Measurements from ENCODE around the gene PRPS1.
"Not testable (repeated sequence)": the region's sequence is repeated elsewhere in the genome, so short reads cannot be mapped to it uniquely, and the experiment has no call there.

PRPS1 gene

GRCh38 chrX:107675823-107676555 is 47.7 kb downstream of the PRPS1 start:
- DNase-seq, result no peak

DNA sequence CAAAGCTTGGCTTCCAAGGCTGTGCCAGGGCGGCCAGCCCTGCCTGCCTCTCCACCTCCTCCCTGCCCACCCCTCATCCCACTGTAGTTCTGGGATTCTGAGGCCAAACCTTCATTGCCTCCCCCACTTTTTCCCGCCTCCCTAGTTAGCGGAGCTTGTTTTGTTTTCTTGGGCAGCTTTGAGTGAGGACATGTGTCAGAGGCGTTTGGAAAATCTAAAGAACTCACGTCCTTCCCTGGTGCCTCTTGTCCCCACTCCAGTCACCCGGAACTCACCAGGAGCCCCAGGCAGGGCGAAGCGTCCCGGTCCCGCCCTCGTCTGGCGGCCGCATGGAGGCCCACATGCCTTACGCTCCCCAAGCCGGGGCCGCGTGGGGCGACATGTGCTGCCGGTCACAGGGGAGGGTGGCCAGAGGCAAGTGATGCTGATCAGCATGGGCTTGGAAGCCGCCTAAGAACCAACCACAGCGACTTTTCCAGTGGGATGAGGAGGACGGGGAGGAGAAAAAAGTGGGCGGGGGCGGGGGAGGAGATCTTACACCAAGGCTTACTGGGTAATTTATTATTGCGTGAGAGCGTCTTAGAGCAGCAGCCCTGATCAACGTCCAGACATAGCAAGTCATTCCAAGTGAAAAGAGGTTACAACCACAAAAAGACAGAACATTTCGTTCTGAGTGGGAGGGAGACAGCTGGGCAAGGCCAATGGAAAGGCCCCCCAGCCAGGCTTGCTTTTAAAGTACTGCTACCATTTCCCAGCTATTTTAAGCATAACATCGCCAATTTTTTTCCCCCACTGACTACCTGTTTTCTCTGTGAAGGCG is 48.5 kb downstream of the PRPS1 start:
- DNase-seq, result peak; percentile 40 to 46

DNA sequence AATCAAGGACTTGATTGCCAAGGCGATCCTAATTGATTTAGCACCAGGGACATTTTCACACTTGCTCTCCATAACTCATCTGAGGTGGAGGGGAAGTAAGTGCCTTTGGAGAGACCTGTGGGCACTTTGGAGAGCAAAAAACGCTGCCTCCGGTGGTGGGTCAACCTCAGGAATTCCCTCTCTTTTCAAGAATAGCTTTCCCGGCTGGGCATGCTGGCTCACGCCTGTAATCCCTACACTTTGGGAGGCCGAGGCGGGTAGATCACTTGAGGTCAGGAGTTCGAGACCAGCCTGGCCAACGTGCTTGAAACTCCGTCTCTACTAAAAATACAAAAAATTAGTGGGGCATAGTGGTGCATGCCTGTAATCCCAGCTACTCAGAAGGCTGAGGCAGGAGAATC is 49.2 kb downstream of the PRPS1 start:
- no peak for DNase-seq

GRCh38 chrX:107677909-107678308 is 49.6 kb downstream of the PRPS1 start:
- DNase-seq, result no peak

- peak; percentile 54 to 56 for DNase-seq
These were observed 50.8 kb downstream of the PRPS1 start for GRCh38 chrX:107678957-107679740.

DNA sequence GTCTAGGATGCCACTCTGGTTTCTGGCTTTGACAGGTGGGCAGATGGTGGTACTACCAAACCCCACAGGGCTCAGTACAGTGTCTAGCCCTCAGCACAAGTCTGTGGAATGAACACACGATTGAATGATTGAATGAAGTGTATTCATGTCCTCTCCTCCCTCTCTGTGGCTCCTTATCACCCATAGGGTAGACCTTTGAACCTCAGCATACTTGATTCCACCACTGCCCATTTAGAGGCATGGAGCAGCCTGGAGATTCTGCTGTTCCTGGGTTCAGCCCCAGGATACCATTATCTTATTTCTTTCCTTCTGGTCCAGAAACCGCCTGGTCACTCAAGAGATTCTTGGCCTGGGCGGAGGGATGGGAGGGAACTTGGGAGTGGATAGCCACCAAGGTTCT is 53.9 kb downstream of the PRPS1 start:
- DNase-seq, result no peak

DNA sequence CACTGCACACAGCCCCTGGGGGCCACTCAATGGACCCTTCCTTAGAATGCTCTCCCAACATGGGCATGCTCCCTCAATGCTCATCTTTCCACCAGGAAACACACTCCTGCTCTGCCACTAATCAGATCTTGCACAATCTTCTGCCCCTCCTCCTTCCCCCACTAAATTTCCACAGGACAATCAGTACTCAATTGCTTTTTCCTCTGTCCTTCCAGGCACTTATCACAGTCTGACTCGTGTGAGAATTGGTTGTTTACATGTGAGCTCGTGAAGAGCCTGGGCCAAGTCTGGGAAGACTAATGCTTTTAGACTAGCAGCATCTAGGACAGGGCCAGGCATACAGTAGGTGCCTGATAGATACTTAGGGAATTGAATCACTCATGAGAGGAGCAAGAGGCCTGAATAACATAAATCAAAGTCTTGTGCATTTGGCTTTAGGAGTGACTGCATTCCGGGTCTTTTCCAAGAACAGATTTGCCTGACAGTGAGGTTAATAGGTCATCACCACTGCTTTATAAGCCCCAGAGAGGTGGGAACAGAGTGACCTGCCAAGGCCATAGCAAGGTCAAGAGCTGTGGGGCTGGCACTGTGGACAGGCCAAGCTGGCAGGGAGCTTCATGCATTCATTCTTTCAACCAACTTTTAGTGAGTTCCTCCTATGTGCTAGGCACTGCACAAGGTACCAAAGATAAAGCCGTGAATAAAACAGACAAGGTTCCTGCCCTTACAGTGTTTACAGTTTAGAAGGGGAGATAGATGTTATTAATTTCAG is 55.0 kb downstream of the PRPS1 start:
- no peak for DNase-seq

GRCh38 chrX:107683931-107684330 is 55.6 kb downstream of the PRPS1 start:
- no peak for DNase-seq

GRCh38 chrX:107684956-107685385 is 56.7 kb downstream of the PRPS1 start:
- DNase-seq, result no peak

DNA sequence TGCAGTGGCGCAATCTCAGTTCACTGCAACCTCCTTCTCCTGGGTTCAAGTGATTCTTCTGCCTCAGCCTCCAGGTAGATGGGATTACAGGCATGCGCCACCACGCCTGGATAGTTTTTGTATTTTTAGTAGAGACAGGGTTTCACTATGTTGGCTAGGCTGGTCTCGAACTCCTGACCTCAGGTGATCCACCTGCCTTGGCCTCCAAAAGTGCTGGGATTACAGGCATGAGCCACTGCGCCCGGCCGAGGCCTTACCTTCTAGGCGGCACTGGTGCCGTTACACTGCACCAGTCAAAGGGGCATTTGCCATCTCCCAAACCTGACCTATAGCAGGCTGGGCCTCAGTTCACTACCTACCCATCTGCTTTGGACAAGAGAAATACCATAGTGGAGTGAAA is 57.3 kb downstream of the PRPS1 start:
- DNase-seq, result not testable (repeated sequence)

- no peak for DNase-seq
These were observed 57.7 kb downstream of the PRPS1 start for GRCh38 chrX:107686026-107686425.

DNA sequence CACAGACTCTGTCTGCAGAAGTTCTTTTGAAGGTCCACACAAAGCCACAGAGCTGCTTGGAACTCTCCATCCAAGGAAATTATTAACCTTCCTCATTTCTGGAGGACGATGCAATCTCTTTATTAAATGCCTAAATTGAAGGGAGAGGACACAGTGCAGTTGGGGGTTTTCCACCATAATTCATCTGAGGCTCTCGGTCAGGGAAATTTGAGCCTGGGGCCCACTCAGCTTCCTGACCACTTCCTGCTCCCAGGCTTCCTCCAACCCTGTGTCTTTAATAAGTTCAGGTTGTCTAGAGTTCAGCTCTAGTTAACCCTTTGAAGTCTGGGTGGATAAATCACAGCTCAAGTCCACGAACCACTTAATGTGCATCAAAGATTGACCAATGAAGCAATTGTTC is 58.5 kb downstream of the PRPS1 start:
- DNase-seq, result no peak

GRCh38 chrX:107687445-107687844 is 59.1 kb downstream of the PRPS1 start:
- DNase-seq, result no peak

GRCh38 chrX:107691024-107691448 is 62.7 kb downstream of the PRPS1 start:
- no peak for DNase-seq

DNA sequence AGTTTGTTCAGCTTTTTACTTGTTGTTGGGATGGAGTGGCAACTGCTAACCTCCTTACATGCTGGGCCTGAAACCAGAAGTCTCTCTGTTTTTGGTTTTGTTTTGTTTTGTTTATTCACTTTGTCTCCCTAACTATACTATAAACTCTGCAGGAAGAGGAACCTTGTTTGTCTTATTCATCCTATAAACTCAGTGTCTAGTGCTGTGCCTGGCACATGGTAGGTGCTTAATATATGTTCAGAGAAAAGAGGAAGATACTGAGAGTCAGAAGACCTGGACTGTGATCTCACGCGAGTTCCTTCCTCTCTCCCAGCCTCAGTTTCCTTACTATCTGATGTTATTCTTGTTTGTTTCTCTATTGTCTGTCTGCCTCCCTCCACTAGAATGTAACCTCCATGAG is 71.3 kb downstream of the PRPS1 start:
- no peak for DNase-seq

- DNase-seq, result no peak
These were observed 72.0 kb downstream of the PRPS1 start for GRCh38 chrX:107700317-107700774.

Data from activated CD4-positive, alpha-beta T cell treated with anti-CD3 and anti-CD28 coated beads, Interleukin-2, amount 50 U/mL, for 4 hours (primary cell).